Measurements from ENCODE around the gene CNGB1.
"Not testable (repeated sequence)": the region's sequence is repeated elsewhere in the genome, so short reads cannot be mapped to it uniquely, and the experiment has no call there.

CNGB1 gene

GRCh38 chr16:57846931-57847330 lies 124.0 kb downstream of the CNGB1 start:
- not testable (repeated sequence) for DNase-seq

- DNase-seq = no peak
Observed at GRCh38 chr16:57846078-57846697, 124.7 kb downstream of the CNGB1 start.

DNA sequence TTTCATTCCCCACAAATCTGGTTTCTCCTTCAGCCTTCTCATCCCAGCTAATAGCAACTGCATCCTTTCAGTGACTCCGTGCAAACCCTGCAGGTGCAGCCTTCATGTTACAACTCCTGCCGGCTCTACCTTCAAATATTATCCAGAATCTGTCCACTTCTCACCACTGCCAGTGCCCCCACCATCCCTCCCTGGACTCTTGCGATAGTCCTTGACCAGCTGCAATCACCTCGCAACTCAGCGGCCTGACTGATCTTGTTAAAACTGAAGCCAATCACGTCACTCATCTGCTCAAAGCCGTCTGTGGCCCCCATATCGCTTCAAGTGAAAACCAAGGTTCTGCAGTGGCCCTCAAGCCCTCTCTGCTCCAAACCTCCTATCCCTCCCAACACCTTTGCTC lies 125.8 kb downstream of the CNGB1 start:
- DNase-seq = no peak

DNA sequence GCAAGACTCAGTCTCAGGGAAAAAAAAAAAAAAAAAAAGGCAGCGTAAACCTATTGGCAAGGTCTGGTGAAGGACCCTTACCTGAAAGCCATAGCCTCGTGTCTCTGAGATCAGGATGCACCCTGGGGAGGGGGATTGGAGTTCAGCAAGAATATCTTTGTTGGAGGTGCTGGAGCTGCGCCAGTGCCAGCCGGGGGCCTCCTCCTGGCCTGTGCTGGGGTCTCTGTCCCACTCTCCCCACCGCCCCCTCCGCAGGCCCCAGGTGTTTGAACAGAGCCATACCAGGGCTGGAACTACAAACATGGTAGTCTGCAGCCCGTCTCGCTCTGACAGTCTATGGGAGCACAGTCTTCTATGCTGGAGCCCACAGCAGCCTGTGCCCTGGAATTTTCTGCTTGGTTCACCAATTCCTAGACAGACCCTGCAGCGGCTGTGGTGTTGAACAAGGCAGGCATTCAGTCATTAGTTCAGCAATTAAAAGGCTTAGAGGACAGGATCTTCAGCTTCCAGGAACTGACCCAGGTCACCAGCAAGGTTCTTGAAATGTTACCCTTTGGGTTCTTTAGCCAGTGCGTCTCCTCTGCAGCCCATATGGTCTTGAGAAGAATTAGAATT lies 126.4 kb downstream of the CNGB1 start:
- DNase-seq = no peak

GRCh38 chr16:57843400-57843799 lies 127.5 kb downstream of the CNGB1 start:
- DNase-seq = no peak

DNA sequence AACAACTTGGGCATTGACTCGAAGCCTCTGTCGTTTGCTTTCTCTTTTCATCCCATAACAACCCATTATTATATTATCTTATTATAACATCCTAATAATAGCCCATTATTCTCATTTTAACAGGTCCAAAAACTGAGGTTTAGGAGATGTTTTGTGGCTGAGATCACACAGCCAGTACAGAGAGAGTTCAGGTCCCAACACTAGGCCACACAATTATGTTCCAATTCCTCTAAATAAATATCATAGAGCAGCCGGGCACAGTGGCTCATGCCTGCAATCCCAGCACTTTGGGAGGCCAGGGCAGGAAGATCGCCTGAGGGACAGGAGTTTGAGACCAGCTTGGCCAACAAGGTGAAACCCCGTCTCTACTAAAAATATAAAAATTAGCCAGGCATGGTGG lies 128.3 kb downstream of the CNGB1 start:
- DNase-seq = no peak

GRCh38 chr16:57840833-57841232 lies 130.1 kb downstream of the CNGB1 start:
- DNase-seq = no peak

DNA sequence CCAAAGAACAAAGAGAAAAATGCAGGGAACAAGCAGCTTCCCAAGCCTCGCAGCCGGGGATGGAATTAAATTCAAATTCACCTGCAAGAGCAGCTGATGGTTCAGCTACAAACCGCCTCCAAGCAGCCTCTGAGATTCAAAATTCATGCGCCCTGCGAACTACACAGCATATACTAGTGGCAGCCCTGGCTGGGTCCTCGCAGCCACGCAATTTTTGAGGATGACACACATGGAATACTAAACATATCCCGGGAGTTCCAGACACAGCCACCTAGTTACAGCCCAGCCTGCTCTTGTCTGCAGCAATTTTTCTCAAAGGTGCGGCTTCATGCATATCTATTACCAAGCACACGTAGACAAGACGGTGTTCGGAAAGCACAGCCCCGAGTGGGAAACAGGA lies 132.8 kb downstream of the CNGB1 start:
- DNase-seq = no peak

DNA sequence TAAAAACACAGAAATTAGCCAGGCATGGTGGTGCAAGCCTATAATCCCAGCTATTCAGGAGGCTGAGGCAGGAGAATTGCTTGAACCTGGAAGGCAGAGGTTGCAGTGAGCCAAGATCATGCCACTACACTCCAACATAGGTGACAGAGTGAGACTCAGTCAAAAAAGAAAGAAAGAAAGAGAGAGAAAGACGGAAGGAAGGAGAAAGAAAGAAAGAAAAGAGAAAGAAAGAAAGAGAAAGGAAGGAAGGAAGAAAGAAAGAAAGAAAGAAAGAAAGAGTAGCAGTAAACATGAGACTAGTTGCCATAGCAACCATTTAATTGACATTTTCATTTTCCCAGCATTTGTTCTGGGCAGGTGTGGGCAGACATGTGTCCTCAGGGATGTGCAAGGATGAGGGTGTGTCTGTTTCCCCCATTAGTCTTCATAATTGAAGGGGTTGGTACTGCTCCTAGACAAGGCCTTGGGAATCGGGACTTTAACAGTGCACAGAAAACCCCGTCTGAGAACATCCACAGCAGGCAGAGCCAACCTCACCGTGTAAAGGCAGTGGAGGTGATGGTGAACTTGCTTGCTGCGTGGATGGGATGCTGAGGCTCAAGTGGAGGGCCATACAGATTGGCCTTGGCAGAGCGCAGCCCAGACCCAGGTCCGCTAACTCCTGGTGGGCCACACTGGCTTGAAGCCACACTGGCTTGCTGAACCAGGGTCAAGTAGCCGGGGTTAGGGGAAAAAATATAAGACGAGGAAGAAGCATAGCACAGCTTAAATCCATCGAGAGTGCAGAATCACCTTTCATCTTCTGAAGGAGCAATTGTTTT lies 133.4 kb downstream of the CNGB1 start:
- DNase-seq = no peak

- DNase-seq = not testable (repeated sequence)
Observed at GRCh38 chr16:57835439-57835838, 135.5 kb downstream of the CNGB1 start.

GRCh38 chr16:57834936-57835335 lies 136.0 kb downstream of the CNGB1 start:
- no peak for DNase-seq
